SU-DHL-6 (cell line): ENCODE measurements around the gene COLQ.

Experiments
- H2AFZ ChIP-seq: fragments of 200-600 bp; sonication (generic); 2 replicates; pipeline ENCODE4 v1.6.1; 2014; ENCODE audit warnings: low read depth, mild to moderate bottlenecking, moderate library complexity, mixed read lengths, antibody characterized with exemption, low read length; ENCODE audit not compliant: severe bottlenecking
- H3F3A ChIP-seq: fragments of 200-600 bp; shearing (Covaris generic); 2 replicates; pipeline ENCODE4 v1.6.0; 2016; ENCODE audit warnings: antibody characterized with exemption, mild to moderate bottlenecking; ENCODE audit not compliant: insufficient read depth
- H3K27ac ChIP-seq: fragments of 200-600 bp; sonication (generic); 2 replicates; pipeline ENCODE4 v1.5.1; 2016; ENCODE audit warnings: low read depth, mild to moderate bottlenecking, low read length, moderate library complexity, mixed read lengths
- H3K27me3 ChIP-seq: fragments of 200-600 bp; sonication (generic), shearing (Covaris generic); 2 replicates; pipeline ENCODE4 v1.6.0; 2014; ENCODE audit warnings: mild to moderate bottlenecking, low read length
- H3K36me3 ChIP-seq: fragments of 200-600 bp; sonication (generic); 2 replicates; pipeline ENCODE4 v1.6.1; 2014; ENCODE audit warnings: mild to moderate bottlenecking, low read length, mixed read lengths
- H3K4me2 ChIP-seq: fragments of 300-600, 200-600 bp; shearing (Covaris generic), sonication (generic); 2 replicates; pipeline ENCODE4 v1.6.0; 2014; ENCODE audit warnings: low read length, low read depth, mild to moderate bottlenecking; ENCODE audit not compliant: poor library complexity, severe bottlenecking
- H3K4me3 ChIP-seq: fragments of 200-600 bp; sonication (generic); 2 replicates; pipeline ENCODE4 v1.5.1; 2014; ENCODE audit warnings: antibody characterized with exemption, low read length, mild to moderate bottlenecking, mixed read lengths; ENCODE audit not compliant: insufficient read depth, poor library complexity, severe bottlenecking
- H3K79me2 ChIP-seq: fragments of 200-600 bp; sonication (generic); 2 replicates; pipeline ENCODE4 v1.6.1; 2014; ENCODE audit warnings: mild to moderate bottlenecking, low read length, moderate library complexity; ENCODE audit not compliant: insufficient read depth
- H3K9ac ChIP-seq: fragments of 200-600 bp; sonication (generic); 2 replicates; pipeline ENCODE4 v1.7.0; 2014; ENCODE audit warnings: mild to moderate bottlenecking, low read length
- H3K9me2 ChIP-seq: fragments of 200-600 bp; sonication (generic); replicated peaks from 2 replicates; pipeline ENCODE4 v1.6.1; 2014; ENCODE audit warnings: low read length; ENCODE audit not compliant: insufficient read depth
- H3K9me3 ChIP-seq: fragments of 200-600 bp; sonication (generic); 2 replicates; pipeline ENCODE4 v1.6.1; 2014; ENCODE audit warnings: low read length, mixed read lengths; ENCODE audit not compliant: insufficient read depth
- H4K20me1 ChIP-seq: fragments of 200-600 bp; sonication (generic); 2 replicates; pipeline ENCODE4 v1.6.1; 2014; ENCODE audit warnings: low read depth, mild to moderate bottlenecking, antibody characterized with exemption, low read length, moderate library complexity, mixed read lengths
- CTCF ChIP-seq: fragments of 200-600 bp; sonication (generic); IDR thresholded peaks from one replicate; pipeline ENCODE4 v1.5.1; 2017; ENCODE audit warnings: antibody characterized with exemption, mild to moderate bottlenecking, low read length, moderate library complexity; ENCODE audit not compliant: insufficient read depth, poor library complexity, severe bottlenecking
- EZH2phosphoT487 ChIP-seq: fragments of 200-600 bp; sonication (generic), shearing (Covaris generic); conservative IDR thresholded peaks from 2 replicates; pipeline ENCODE4 v1.6.1; 2018; ENCODE audit warnings: mild to moderate bottlenecking, antibody characterized with exemption, low read length, moderate library complexity, mixed read lengths

COLQ gene

GRCh38 chr3:15498431-15499214, 22.9 kb downstream of the COLQ start:
- Histone ChIP-seq H2AFZ (no peak overlapping the region), H3K9me3 (no peaks in the 10 kb centered on the region), H3K9me2 (no peaks in the 10 kb centered on the region), H3K4me3 (no peak overlapping the region), H3K4me2 (no peak overlapping the region), H3K9ac (no peak overlapping the region), H3K27me3 (no peaks in the 10 kb centered on the region), H3K36me3 (no peaks in the 10 kb centered on the region), H3K27ac (no peak overlapping the region), H3F3A (no peaks in the 10 kb centered on the region), H4K20me1 (no peaks in the 10 kb centered on the region), H3K79me2 (no peaks in the 10 kb centered on the region)
- TF ChIP-seq CTCF = no peak
- no peak for TF ChIP-seq EZH2phosphoT487

GRCh38 chr3:15497964-15498363, 23.5 kb downstream of the COLQ start:
- H3K9me3 ChIP-seq = no peaks in the 10 kb centered on the region
- H2AFZ ChIP-seq = no peak overlapping the region
- H4K20me1 ChIP-seq = no peaks in the 10 kb centered on the region
- H3K4me3 ChIP-seq = no peak overlapping the region
- TF ChIP-seq CTCF (no peak), EZH2phosphoT487 (no peak)
- no peaks in the 10 kb centered on the region for H3F3A ChIP-seq
- H3K27me3 ChIP-seq = no peaks in the 10 kb centered on the region
- no peak overlapping the region for H3K4me2 ChIP-seq
- no peaks in the 10 kb centered on the region for H3K36me3 ChIP-seq
- no peak overlapping the region for H3K27ac ChIP-seq
- no peak overlapping the region for H3K9ac ChIP-seq
- H3K9me2 ChIP-seq = no peaks in the 10 kb centered on the region
- H3K79me2 ChIP-seq = no peaks in the 10 kb centered on the region

GRCh38 chr3:15496341-15496664, 25.2 kb downstream of the COLQ start:
- no peaks in the 10 kb centered on the region for H3K9me2 ChIP-seq
- no peaks in the 10 kb centered on the region for H3F3A ChIP-seq
- no peak overlapping the region for H3K9ac ChIP-seq
- no peak overlapping the region for H3K4me3 ChIP-seq
- no peak overlapping the region for H2AFZ ChIP-seq
- no peaks in the 10 kb centered on the region for H4K20me1 ChIP-seq
- no peaks in the 10 kb centered on the region for H3K36me3 ChIP-seq
- H3K27me3 ChIP-seq = no peaks in the 10 kb centered on the region
- H3K9me3 ChIP-seq = no peaks in the 10 kb centered on the region
- TF ChIP-seq EZH2phosphoT487 = no peak
- no peak for TF ChIP-seq CTCF
- H3K79me2 ChIP-seq = no peaks in the 10 kb centered on the region
- H3K4me2 ChIP-seq = no peak overlapping the region
- no peak overlapping the region for H3K27ac ChIP-seq
